ENCODE measurements around the gene EIF4A3.
A peak's percentile ranks its signal among the peaks of the same experiment; 100 is the strongest.

EIF4A3 gene

DNA sequence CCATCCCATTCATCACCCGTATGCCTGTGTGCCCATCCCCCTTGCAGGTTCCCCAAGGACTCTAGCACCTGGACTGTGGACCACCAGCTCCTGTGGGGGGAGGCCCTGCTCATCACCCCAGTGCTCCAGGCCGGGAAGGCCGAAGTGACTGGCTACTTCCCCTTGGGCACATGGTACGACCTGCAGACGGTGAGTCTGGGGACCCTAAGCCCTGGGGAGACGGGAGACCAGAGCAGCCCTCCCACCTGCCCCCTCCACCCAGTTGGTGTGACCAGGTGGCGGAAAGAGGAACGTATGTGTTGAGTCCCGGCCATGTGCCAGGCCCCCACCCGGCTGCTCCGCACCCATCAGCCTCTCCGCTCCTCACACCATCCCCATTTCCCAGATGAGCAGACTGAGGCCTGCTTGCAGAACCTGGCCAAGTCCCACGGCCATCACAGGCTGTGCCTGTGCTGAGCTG lies 30.0 kb downstream of the EIF4A3 start:
- no peak for DNase-seq (ENCODE audit: low read depth, low spot score)
- TF ChIP-seq, protein P1, sequence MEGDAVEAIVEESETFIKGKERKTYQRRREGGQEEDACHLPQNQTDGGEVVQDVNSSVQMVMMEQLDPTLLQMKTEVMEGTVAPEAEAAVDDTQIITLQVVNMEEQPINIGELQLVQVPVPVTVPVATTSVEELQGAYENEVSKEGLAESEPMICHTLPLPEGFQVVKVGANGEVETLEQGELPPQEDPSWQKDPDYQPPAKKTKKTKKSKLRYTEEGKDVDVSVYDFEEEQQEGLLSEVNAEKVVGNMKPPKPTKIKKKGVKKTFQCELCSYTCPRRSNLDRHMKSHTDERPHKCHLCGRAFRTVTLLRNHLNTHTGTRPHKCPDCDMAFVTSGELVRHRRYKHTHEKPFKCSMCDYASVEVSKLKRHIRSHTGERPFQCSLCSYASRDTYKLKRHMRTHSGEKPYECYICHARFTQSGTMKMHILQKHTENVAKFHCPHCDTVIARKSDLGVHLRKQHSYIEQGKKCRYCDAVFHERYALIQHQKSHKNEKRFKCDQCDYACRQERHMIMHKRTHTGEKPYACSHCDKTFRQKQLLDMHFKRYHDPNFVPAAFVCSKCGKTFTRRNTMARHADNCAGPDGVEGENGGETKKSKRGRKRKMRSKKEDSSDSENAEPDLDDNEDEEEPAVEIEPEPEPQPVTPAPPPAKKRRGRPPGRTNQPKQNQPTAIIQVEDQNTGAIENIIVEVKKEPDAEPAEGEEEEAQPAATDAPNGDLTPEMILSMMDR (IDR thresholded peaks at IDR 0.05; ENCODE audit: low read depth, low read length), result no peak
- H3K4me3 ChIP-seq (ENCODE audit: low read depth, low read length), result no peak overlapping the region
- in situ Hi-C loops (cut with HindIII; ENCODE audit: low sequenced_read_pairs), result no loop called here

DNA sequence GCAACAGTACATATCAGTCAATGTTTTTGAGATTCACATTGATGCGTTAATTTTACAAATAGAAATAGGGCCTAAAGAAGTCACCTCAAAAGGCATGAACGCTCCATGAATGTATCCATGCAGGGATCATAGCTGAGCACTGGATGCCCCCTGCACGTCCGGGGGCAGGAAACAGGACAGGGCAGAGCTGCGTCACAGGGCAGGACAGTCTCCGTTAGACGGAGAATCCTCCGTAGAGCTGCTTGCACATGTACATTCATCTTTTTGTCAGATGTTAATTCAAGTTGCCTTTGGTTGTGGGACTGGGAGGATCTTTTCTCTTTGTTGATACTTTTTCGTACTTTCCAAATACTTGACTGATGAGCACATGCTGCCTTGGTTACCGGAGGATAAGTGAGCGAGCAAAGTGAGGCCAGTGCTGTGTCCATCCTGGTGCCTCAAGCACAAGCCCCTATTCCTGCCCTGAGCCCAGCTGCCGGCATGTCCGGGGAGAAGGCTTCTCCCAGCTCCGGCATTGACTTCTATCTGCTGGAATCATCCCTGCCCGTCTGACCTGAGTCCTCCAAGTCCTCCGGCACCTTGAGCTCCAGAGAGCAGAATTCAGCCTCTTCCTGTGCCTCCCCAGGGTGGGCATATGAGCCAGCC lies 30.5 kb downstream of the EIF4A3 start:
- TF ChIP-seq, protein P1 (IDR thresholded peaks at IDR 0.05; ENCODE audit: low read depth, low read length), result no peak
- DNase-seq (ENCODE audit: low read depth, low spot score), result peak; percentile 3
- in situ Hi-C loops (cut with HindIII; ENCODE audit: low sequenced_read_pairs), result no loop called here
- no peak overlapping the region for H3K4me3 ChIP-seq (ENCODE audit: low read depth, low read length)

DNA sequence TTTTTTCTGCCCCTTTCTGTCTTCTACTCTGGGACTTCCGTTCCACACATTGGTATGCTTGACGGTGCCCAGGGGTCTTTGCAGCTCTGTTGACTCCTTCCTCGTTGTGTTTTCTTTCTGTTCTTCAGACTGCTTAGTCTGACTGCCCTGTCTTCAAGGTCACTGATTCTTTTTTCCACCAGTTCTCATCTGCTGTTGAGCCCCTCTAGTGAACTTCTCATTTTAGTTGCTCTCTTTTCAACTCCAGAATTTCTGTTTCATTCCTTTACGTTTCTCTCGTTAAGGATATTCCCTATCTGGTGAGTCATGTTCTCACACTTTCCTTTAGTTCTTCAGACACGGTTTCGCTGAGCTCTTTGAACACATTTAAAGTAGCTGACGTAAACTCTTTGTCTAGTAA lies 31.8 kb downstream of the EIF4A3 start:
- in situ Hi-C loops (cut with HindIII; ENCODE audit: low sequenced_read_pairs), result no loop called here
- TF ChIP-seq, protein P1 (IDR thresholded peaks at IDR 0.05; ENCODE audit: low read depth, low read length), result no peak
- no peak overlapping the region for H3K4me3 ChIP-seq (ENCODE audit: low read depth, low read length)
- no peak for DNase-seq (ENCODE audit: low read depth, low spot score)

DNA sequence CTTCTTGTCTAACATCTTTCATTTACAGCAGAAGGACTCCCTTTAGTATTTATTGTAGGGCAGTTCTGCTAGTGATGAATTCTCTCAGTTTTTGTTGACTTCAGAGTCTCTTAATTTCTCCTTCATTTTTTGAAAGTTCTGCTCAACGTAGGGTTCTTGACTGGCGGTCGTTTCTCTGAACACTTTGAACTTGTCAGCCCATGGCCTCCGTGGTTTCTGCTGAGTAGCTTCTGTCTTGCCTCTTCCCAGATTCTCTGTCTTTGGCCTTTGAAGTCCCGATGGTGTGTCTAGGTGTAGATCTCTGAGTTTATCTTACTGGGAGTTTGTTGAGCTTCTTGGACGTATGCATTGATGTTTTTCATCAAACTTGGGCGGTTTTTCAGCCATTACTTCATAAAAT lies 32.2 kb downstream of the EIF4A3 start:
- no peak for DNase-seq (ENCODE audit: low read depth, low spot score)
- TF ChIP-seq, protein P1 (IDR thresholded peaks at IDR 0.05; ENCODE audit: low read depth, low read length), result no peak
- in situ Hi-C loops (cut with HindIII; ENCODE audit: low sequenced_read_pairs), result no loop called here
- H3K4me3 ChIP-seq (ENCODE audit: low read depth, low read length), result no peak overlapping the region

DNA sequence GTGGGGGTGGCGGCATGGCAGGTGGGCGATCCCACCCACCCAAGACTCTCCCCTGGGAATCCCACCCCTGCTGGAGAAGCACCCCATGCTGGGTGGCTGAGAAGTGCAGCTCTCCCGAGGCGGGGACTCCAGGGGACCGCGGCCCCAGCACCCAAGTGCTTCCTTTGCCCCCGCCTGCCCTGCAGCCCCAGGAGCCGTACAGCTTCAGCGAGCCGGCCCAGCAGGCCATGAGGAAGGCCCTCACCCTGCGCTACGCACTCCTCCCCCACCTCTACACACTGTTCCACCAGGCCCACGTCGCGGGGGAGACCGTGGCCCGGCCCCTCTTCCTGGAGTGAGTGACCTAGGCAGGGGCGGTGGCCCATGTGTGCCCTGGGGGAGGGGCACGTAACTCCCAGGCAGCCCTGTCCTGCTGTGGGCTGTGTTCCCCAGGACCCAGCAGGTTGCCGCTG lies 33.9 kb downstream of the EIF4A3 start:
- TF ChIP-seq, protein P1 (IDR thresholded peaks at IDR 0.05; ENCODE audit: low read depth, low read length), result no peak
- DNase-seq (ENCODE audit: low read depth, low spot score), result no peak
- H3K4me3 ChIP-seq (ENCODE audit: low read depth, low read length), result no peak overlapping the region
- in situ Hi-C loops (cut with HindIII; ENCODE audit: low sequenced_read_pairs), result no loop called here

DNA sequence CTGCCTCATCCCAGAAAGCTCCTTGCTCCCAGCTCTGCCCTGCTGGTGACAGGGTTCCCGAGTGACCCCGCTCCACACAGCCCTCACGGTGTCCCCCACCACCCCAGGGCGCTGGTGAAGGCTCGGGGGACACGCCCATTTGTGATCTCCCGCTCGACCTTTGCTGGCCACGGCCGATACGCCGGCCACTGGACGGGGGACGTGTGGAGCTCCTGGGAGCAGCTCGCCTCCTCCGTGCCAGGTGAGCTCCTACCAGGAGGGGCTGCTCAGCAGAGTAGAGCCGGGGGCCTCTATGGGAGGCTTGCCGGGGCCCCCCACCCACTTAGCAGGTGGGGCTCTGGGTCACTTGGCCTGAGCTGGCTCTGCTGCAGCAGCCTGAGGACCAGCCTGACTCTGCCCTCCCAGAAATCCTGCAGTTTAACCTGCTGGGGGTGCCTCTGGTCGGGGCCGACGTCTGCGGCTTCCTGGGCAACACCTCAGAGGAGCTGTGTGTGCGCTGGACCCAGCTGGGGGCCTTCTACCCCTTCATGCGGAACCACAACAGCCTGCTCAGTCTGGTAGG lies 34.4 kb downstream of the EIF4A3 start:
- TF ChIP-seq, protein P1 (IDR thresholded peaks at IDR 0.05; ENCODE audit: low read depth, low read length), result no peak
- no peak for DNase-seq (ENCODE audit: low read depth, low spot score)
- H3K4me3 ChIP-seq (ENCODE audit: low read depth, low read length), result no peak overlapping the region
- in situ Hi-C loops (cut with HindIII; ENCODE audit: low sequenced_read_pairs), result no loop called here

Measured in astrocyte of the spinal cord (primary cell).